Measurements from ENCODE around the gene HVCN1. TPM values are rescaled to one million over a fixed set of nuclear protein-coding genes. Genes with fewer than 3 reads are reported as not detected.

The HVCN1 gene
- total and polyA plus RNA-seq, 2 of the 13 experiments (the other 11 are each of a cell fraction or from before 2014, with no cell fraction given): 0.49 to 1.3 TPM

DNA sequence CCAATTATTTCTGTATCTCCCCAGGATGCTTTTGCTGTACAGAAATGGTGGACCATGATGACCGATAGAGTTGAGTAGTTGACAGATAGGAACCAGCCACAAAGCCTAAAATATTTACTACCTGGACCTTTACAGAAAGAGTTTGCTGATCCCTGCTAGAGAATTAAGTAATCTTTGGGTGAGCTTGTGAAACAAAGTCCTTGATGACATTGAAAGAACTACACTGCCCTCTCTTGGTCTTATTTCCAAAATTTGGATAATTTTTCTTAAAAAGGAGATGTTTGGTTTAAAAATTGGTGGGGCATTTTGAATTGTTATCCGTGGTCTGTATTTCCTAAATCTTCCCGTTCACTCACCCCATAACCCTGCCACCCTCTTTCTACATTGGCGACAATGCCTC is 88.7 kb downstream of the HVCN1 start:
- CTCF ChIA-PET (ENCODE audit: low intra/inter-chr PET ratio, low total read pairs): interaction anchor here (1.2 to 5.2 kb wide), 6 partner anchors 47 to 150 kb away, joined by 3 to 171 read pairs (median 8); partner anchors contain the start of genes ARPC3, FAM216A and GPN3
- FAIRE-seq: no peak
- TF ChIP-seq SAP130 (CRISPR knock-in tag; IDR thresholded peaks at IDR 0.05; ENCODE audit: low read depth) (peak; percentile 52), GATAD2A (CRISPR knock-in tag; IDR thresholded peaks at IDR 0.05) (peak; percentile 46; the same call in 1 of the 2 replicates), AKAP8 (CRISPR knock-in tag; IDR thresholded peaks at IDR 0.05) (no peak), ZNF282 (IDR thresholded peaks at IDR 0.05; ENCODE audit: partially characterized antibody) (no peak), RXRB (CRISPR knock-in tag; IDR thresholded peaks at IDR 0.05; ENCODE audit: borderline replicate concordance) (0 out of 2 replicates have a peak, but pooled peaks have one; percentile 33)
- TF ChIP-seq, protein P1, sequence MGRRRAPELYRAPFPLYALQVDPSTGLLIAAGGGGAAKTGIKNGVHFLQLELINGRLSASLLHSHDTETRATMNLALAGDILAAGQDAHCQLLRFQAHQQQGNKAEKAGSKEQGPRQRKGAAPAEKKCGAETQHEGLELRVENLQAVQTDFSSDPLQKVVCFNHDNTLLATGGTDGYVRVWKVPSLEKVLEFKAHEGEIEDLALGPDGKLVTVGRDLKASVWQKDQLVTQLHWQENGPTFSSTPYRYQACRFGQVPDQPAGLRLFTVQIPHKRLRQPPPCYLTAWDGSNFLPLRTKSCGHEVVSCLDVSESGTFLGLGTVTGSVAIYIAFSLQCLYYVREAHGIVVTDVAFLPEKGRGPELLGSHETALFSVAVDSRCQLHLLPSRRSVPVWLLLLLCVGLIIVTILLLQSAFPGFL (CRISPR knock-in tag; IDR thresholded peaks at IDR 0.05): no peak
- TF ChIP-seq, protein P2, sequence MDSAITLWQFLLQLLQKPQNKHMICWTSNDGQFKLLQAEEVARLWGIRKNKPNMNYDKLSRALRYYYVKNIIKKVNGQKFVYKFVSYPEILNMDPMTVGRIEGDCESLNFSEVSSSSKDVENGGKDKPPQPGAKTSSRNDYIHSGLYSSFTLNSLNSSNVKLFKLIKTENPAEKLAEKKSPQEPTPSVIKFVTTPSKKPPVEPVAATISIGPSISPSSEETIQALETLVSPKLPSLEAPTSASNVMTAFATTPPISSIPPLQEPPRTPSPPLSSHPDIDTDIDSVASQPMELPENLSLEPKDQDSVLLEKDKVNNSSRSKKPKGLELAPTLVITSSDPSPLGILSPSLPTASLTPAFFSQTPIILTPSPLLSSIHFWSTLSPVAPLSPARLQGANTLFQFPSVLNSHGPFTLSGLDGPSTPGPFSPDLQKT (CRISPR knock-in tag; IDR thresholded peaks at IDR 0.05; ENCODE audit: borderline replicate concordance): no peak
- TF ChIP-seq, protein P3, sequence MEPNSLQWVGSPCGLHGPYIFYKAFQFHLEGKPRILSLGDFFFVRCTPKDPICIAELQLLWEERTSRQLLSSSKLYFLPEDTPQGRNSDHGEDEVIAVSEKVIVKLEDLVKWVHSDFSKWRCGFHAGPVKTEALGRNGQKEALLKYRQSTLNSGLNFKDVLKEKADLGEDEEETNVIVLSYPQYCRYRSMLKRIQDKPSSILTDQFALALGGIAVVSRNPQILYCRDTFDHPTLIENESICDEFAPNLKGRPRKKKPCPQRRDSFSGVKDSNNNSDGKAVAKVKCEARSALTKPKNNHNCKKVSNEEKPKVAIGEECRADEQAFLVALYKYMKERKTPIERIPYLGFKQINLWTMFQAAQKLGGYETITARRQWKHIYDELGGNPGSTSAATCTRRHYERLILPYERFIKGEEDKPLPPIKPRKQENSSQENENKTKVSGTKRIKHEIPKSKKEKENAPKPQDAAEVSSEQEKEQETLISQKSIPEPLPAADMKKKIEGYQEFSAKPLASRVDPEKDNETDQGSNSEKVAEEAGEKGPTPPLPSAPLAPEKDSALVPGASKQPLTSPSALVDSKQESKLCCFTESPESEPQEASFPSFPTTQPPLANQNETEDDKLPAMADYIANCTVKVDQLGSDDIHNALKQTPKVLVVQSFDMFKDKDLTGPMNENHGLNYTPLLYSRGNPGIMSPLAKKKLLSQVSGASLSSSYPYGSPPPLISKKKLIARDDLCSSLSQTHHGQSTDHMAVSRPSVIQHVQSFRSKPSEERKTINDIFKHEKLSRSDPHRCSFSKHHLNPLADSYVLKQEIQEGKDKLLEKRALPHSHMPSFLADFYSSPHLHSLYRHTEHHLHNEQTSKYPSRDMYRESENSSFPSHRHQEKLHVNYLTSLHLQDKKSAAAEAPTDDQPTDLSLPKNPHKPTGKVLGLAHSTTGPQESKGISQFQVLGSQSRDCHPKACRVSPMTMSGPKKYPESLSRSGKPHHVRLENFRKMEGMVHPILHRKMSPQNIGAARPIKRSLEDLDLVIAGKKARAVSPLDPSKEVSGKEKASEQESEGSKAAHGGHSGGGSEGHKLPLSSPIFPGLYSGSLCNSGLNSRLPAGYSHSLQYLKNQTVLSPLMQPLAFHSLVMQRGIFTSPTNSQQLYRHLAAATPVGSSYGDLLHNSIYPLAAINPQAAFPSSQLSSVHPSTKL (CRISPR knock-in tag; IDR thresholded peaks at IDR 0.05): peak; percentile 33; the same call in 1 of the 2 replicates
- TF ChIP-seq, protein P4, sequence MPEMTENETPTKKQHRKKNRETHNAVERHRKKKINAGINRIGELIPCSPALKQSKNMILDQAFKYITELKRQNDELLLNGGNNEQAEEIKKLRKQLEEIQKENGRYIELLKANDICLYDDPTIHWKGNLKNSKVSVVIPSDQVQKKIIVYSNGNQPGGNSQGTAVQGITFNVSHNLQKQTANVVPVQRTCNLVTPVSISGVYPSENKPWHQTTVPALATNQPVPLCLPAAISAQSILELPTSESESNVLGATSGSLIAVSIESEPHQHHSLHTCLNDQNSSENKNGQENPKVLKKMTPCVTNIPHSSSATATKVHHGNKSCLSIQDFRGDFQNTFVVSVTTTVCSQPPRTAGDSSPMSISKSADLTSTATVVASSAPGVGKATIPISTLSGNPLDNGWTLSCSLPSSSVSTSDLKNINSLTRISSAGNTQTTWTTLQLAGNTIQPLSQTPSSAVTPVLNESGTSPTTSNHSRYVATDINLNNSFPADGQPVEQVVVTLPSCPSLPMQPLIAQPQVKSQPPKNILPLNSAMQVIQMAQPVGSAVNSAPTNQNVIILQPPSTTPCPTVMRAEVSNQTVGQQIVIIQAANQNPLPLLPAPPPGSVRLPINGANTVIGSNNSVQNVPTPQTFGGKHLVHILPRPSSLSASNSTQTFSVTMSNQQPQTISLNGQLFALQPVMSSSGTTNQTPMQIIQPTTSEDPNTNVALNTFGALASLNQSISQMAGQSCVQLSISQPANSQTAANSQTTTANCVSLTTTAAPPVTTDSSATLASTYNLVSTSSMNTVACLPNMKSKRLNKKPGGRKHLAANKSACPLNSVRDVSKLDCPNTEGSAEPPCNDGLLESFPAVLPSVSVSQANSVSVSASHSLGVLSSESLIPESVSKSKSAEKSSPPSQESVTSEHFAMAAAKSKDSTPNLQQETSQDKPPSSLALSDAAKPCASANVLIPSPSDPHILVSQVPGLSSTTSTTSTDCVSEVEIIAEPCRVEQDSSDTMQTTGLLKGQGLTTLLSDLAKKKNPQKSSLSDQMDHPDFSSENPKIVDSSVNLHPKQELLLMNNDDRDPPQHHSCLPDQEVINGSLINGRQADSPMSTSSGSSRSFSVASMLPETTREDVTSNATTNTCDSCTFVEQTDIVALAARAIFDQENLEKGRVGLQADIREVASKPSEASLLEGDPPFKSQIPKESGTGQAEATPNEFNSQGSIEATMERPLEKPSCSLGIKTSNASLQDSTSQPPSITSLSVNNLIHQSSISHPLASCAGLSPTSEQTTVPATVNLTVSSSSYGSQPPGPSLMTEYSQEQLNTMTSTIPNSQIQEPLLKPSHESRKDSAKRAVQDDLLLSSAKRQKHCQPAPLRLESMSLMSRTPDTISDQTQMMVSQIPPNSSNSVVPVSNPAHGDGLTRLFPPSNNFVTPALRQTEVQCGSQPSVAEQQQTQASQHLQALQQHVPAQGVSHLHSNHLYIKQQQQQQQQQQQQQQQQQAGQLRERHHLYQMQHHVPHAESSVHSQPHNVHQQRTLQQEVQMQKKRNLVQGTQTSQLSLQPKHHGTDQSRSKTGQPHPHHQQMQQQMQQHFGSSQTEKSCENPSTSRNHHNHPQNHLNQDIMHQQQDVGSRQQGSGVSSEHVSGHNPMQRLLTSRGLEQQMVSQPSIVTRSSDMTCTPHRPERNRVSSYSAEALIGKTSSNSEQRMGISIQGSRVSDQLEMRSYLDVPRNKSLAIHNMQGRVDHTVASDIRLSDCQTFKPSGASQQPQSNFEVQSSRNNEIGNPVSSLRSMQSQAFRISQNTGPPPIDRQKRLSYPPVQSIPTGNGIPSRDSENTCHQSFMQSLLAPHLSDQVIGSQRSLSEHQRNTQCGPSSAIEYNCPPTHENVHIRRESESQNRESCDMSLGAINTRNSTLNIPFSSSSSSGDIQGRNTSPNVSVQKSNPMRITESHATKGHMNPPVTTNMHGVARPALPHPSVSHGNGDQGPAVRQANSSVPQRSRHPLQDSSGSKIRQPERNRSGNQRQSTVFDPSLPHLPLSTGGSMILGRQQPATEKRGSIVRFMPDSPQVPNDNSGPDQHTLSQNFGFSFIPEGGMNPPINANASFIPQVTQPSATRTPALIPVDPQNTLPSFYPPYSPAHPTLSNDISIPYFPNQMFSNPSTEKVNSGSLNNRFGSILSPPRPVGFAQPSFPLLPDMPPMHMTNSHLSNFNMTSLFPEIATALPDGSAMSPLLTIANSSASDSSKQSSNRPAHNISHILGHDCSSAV (CRISPR knock-in tag; IDR thresholded peaks at IDR 0.05; ENCODE audit: borderline replicate concordance): no peak

More for the DNA sequence above, 88.7 kb downstream of the HVCN1 start:
- Histone ChIP-seq H4K20me1 (ENCODE audit: insufficient read depth, low read length) (no peaks in the 10 kb centered on the region), H3K79me2 (ENCODE audit: insufficient read depth, low read length) (no peaks in the 10 kb centered on the region), H3K4me2 (ENCODE audit: low read depth, low read length) (0 out of 2 replicates have a peak overlapping the region, but pooled peaks have one; percentile 18), H3K4me1 (ENCODE audit: insufficient read depth, low read length) (peaks cover 15% of the 10 kb centered on the region), H3K36me3 (replicated peaks in 1 of 2; ENCODE audit: control insufficient read depth in 1 of 2, insufficient read depth in 2 of 2, low read length in 2 of 2) (no peaks in the 10 kb centered on the region), H3K4me3 (replicated peaks in 1 of 3; ENCODE audit: insufficient read depth in 1 of 3, low read depth in 2 of 3, low read length in 3 of 3) (no peak overlapping the region), H3K9ac (ENCODE audit: insufficient read depth, low read depth, low read length) (no peak overlapping the region), H3K27me3 (ENCODE audit: control insufficient read depth in 1 of 2, insufficient read depth in 2 of 2, low read length in 2 of 2) (no peaks in the 10 kb centered on the region), H3K9me3 (ENCODE audit: low read length) (no peaks in the 10 kb centered on the region), H2AFZ (ENCODE audit: low read length) (no peak overlapping the region), H3K27ac (ENCODE audit: extremely low read length, insufficient read depth, low read length) (no peak overlapping the region)
- in situ Hi-C loops (cut with HindIII; ENCODE audit: extremely low pct_ligation_motif_present, low pct_unique_long_range_greater_than_20kb): loop anchor here (5.0 kb wide), 2 partner anchors 88 to 148 kb away; partner anchors contain the start of gene ARPC3
- BruUV-seq (replicated peaks): no TSS peak
- DNase-seq (ENCODE audit: low spot score): peak; percentile 70
- POLR2A ChIA-PET: interaction anchor here (1.1 to 2.9 kb wide), 2 partner anchors 9 to 150 kb away, joined by 4 to 11 read pairs; partner anchors contain the start of gene ARPC3
- no peak; the same call in 2 of the 3 replicates for ATAC-seq
- 3% methylated on average over 4 of the region's 4 CpGs for WGBS (ENCODE audit: low lambda C conversion rate)
- intact Hi-C loops (cut with micrococcal nuclease; ENCODE audit: unreplicated experiment): loop anchor here (1.0 kb wide), 2 partner anchors 48 to 151 kb away; no protein-coding TSS in a partner anchor
